CD4-positive, alpha-beta T cell treated with Interferon alpha-2 for 1 hour (primary cell): ENCODE data around the gene ZFAND3.
"Not testable (repeated sequence)": the region's sequence is repeated elsewhere in the genome, so short reads cannot be mapped to it uniquely, and the experiment has no call there.

Experiments used
- DNase-seq, 2 donors: peaks; one replicate each; pipeline ENCODE4 v3.0.0-alpha.2; 2020 to 2022

The ZFAND3 gene

GRCh38 chr6:37974943-37975342 lies 155.4 kb downstream of the ZFAND3 start:
- no peak for DNase-seq

GRCh38 chr6:37977715-37978114 lies 158.2 kb downstream of the ZFAND3 start:
- DNase-seq: no peak

DNA sequence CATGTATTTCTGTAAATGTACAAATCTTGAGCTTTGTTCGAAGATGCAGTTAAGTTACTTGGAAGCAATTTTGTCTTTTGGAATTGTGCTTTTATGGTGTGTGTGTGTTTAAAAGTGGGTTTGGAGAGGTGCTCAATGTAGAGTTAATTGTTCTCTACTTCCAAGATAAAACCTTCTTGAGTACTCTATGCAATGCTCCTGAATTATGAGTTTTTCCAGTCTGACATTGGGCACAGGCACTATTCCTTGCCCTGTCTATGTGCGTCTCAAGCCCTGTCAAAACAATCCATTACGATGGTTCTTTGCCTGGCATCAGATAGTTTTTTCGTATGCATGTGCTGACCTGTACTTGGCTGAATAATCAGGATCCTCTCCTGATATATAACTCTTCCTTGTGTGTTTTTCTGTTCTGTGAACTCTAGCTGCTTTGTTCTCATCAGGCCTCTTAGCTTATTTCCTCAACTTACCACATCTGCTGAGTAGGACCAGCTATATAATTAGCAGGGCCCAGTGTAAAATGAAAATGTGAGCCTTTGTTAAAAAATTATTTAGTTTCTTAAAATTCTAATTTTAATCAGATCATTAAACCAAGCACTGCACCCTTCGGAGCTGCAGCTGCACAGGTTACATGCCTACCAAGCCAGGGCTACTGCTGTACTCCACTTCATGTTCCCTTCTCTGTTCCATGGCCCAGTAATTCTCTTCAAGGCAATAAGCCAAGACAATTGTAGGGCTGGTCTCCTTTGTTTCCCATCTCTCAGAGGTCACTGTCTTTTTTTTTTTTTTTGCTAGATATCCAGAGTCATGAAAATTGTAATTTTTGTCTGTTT lies 160.1 kb downstream of the ZFAND3 start:
- no peak for DNase-seq

DNA sequence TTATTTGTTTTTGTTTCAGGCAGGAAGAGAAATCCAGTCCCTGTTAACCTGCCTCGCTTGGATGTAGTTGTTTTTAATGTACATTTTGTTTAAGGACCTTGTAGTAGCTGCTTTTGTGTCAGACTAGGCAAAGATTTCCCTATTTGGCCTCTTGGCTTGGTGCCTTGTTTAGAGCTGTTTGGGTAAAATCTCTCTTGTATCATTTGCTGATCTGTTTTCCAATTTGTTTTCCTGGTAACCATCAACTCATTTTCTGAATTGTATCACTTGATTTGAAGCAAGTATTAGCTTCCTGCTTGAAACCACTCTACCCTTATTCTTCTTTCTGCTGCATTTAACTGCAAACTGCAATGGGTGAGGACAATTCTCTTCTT lies 160.7 kb downstream of the ZFAND3 start:
- DNase-seq: no peak

DNA sequence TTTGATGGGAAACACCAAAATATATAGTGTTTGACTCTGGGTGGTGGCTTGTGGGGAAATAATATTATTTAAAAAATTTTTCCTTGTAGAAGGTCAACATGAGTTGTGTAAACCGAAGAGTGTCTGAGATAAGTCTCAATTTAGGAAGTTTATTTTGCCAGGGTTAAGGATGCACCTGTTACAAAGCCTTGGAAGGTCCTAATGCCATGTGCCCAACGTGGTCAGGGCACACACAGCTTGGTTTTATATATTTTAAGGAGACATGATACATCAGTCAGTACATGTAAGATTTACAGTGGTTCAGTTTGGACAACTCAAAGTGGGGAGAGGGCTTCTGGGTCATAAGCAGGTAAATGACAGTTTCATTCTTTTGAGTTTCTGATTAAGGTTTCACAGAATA lies 162.1 kb downstream of the ZFAND3 start:
- DNase-seq: no peak

DNA sequence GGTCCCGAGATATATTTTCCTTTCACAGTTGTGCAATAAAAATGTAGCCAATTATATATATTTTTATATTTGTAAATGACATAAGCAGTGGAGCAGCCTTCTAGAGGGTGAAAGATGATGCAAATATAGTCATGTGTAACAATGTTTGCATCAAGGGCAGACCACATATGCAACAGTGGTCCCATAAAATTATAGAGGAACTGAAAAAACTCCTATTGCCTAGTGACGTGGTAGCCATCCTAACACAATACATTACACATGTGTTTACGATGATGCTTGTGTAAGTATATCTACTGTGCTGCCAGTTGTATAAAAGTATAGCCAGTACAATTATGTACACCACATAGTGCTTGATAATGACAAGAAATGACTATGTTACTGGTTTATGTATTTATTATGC lies 162.8 kb downstream of the ZFAND3 start:
- no peak for DNase-seq

DNA sequence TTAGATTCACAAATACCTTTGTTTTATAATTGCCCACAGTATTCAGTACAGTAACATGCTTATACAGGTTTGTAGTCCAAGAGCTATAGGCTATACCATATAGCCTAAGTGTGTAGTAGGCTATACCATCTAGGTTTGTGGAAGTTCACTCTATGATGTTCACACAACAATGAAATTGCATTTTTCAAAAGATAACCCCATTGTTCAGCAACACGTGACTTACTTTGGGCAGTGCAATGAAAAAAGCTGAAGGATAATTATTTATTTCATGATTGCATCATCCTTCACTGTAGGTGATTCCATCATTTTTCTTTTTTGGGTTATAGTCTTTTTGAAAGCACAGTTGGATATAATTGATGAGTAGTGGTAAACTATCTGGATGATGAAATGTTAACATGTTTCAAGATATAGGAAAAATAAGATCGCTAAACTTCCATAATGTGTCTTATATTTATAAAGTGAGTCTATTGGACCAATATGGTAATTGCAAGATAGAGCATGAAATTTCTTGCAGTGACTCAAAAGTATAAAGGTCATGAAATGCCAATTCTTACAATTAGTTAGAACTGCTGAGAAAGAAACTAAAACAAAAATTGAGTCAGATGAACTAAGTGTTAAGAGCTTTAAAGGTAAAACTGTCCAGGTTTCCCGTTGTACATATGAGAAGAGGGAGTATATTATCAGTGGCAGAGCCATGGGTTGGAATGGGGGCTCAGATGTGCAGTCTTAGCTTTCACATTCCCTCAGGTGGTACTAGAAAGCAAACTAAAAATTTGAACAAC lies 164.4 kb downstream of the ZFAND3 start:
- DNase-seq: no peak

- no peak for DNase-seq
These were observed 165.1 kb downstream of the ZFAND3 start for GRCh38 chr6:37984578-37984977.

GRCh38 chr6:37985355-37985754 lies 165.8 kb downstream of the ZFAND3 start:
- DNase-seq: peak in 1 of 2 donors; percentile 13

GRCh38 chr6:37987018-37987417 lies 167.5 kb downstream of the ZFAND3 start:
- no peak for DNase-seq

DNA sequence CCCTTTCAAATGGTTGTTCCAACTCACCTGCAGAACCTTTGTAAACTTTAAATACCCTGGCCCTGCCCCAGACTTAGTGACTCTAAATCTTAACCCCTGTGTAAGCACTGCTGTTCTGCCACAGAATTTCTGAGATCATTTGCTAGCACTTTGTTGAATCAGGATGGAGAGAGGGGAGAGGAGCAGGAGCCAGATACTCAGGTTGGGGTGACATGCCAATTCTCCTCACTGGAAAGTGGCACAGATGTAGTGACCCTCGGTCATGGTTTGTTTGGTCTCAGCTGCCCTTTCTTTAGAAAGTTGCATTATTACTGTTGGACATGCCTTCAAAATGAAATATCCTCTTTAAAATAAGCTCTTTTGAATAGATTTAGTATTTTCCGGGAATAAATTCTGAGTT lies 168.0 kb downstream of the ZFAND3 start:
- DNase-seq: no peak

DNA sequence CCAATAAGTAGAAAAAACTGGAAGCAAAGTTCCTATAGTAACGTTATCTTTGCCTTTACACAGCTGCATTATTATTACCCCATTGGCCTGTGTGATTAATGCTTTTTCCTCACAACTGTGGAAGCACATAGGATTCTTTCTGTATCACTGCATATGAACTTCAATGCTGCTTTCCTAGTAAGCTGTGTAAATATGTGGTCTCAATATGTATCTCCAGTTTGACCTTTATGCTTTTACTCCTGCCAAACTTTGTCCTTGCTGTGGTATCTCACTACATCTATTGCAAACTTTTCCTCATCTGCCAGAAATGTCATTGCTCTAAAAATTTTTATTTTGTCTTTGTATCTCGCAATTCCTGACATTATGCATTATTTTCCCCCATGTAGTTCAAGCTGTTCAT lies 168.6 kb downstream of the ZFAND3 start:
- DNase-seq: no peak

DNA sequence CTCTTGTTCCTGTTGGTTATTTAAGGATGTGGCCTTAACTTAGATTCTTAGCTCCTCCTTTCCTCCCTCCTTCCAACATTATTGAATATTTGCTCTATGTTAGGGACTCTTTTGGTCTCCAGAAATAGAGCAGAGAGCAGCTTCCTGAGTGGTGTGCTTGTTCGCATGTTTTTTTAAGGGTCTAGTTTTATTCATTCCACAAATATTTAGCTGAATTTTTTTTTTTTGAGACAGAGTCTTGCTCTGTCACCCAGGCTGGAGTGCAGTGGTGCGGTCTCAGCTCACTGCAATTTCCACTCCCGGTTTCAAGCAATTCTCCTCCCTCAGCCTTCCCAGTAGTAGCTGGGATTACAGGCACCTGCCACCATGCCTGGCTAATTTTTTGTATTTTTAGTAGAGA lies 169.2 kb downstream of the ZFAND3 start:
- DNase-seq: no peak

GRCh38 chr6:37990762-37991525 lies 171.4 kb downstream of the ZFAND3 start:
- no peak for DNase-seq

- no peak for DNase-seq
These were observed 173.2 kb downstream of the ZFAND3 start for GRCh38 chr6:37992749-37993148.

DNA sequence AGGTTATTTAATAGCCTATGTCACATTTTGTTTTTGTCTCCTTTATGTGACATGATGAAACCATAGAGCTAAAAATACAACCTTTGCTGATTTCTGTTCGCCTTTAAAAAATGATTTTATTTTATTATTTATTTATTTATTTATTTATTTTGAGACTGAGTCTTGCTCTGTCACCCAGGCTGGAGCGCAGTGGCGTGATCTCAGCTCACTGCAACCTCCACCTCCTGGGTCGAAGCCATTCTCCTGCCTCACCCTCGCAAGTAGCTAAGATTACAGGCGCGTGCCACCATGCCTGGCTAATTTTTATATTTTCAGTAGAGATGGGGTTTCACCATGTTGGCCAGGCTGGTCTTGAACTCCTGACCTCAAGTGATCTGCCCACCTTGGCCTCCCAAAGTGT lies 173.7 kb downstream of the ZFAND3 start:
- not testable (repeated sequence) for DNase-seq

DNA sequence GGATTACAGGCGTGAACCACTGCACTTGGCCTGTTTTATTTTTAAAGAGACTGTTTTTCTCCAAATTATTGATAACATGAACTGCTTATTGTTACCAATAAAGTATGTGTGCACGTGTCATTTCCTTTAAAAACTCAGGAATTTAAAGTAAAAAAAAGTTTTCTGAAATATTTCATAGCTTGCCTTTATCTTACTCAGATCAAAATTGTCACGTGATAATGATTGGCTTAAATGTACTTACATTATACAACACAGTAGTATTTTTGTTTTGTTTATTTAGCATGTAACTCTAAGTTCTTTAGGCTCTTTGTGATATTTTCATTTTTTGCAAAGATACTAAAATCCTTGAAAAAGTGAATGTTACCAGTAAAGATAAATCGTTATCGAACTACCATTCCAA lies 174.1 kb downstream of the ZFAND3 start:
- DNase-seq: no peak

DNA sequence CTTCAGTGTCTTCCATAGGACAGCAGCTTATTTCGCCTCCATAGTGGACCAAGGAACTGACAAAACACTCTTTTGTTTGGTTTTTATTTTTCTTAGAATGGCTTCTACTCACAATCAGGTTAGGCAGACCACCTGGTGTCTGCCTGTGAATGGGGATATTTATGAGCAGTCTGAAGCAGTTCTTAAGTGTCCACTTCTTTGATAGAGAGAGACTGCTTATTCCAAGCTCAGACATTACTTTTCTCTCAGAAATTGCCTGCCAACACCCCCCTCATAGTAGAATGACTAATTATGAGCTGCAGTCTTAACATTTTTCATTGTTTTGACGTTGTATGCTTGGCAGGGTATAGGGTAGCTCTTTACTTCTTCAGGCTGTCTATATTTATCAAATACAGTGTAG lies 174.7 kb downstream of the ZFAND3 start:
- no peak for DNase-seq

- no peak for DNase-seq
These were observed 178.8 kb downstream of the ZFAND3 start for GRCh38 chr6:37998366-37998765.

- DNase-seq: no peak
These were observed 181.9 kb downstream of the ZFAND3 start for GRCh38 chr6:38001386-38001785.

DNA sequence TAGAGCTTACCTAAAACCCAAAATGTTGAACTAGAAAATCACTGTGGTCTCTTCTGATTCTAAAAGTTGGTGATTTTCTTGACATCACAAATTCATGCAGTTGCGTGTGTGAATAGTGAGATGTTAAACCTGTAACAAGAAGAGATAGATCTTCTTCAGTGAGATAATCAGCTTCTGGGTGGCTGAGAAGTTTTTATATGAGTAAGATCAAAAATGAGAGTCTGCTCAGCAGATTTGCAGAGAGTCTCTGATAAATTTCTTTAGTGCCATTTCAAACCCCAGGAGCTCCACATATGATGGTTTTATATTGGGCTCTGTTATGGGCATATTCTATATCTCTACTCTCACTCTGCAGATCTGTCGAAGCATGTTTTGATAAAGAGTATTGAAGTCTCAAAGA lies 185.4 kb downstream of the ZFAND3 start:
- no peak for DNase-seq

- no peak for DNase-seq
These were observed 192.4 kb downstream of the ZFAND3 start for GRCh38 chr6:38011937-38012336.

DNA sequence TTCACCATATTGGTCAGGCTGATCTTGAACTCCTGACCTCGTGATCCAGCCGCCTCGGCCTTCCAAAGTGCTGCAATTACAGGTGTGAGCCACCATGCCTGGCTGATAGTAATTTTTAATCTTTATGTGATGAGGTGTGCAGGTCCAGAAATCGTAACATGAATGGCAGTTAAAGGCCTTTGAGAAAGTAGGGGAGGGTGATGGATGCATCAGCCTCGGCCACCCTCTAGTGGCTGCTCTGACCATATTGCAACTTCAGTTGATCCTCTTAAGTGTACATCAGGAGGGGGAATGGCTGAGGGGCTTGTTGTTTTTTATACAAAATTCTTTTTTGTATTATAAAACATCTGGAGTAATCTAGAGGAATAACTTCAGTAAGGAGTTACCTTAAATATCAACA lies 193.0 kb downstream of the ZFAND3 start:
- DNase-seq: peak; percentile 3 to 17

GRCh38 chr6:38015341-38015740 lies 195.8 kb downstream of the ZFAND3 start:
- DNase-seq: no peak
